ENCODE measurements around the gene CNTNAP2.
"Not testable (repeated sequence)": the region's sequence is repeated elsewhere in the genome, so short reads cannot be mapped to it uniquely, and the experiment has no call there.

CNTNAP2 gene

GRCh38 chr7:147593271-147594057, 1476.9 kb downstream of the CNTNAP2 start:
- DNase-seq: no peak

GRCh38 chr7:147595042-147595441, 1478.4 kb downstream of the CNTNAP2 start:
- no peak for DNase-seq

DNA sequence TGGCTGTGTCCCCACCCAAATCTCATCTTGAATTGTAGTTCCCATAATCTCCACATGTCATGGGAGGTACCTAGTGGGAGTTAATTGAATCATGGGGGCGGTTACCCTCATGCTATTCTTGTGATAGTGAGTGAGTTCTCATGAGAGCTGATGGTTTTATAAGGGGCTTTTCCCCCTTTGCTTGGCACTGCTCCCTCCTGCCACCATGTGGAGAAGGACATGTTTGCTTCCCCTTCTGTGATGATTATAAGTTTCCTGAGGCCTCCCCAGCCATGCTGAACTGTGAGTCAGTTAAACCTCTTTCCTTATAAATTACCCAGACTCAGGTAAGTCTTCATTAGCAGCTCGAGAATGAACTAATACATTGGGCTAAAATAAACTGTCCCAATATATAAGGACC, 1482.1 kb downstream of the CNTNAP2 start:
- DNase-seq: not testable (repeated sequence)

DNA sequence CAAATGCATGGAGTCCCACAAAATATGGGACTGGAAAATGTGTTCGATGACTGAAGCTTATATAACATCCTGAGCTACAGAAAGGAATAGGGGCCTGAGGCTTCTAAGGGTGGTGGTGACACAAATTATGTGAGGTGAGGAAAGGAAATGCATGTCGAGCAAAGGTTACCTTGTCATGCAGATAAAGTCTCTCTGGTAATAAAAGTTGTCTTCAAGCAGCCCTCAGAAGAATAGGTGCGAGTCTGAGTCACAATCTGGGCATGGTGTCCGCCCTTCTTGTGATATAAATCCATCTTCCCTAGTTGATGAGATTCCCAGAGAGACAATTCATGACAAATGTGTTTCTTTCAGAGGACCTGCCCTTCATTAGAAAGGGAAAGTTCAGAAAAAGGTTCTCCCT, 1488.7 kb downstream of the CNTNAP2 start:
- no peak for DNase-seq

DNA sequence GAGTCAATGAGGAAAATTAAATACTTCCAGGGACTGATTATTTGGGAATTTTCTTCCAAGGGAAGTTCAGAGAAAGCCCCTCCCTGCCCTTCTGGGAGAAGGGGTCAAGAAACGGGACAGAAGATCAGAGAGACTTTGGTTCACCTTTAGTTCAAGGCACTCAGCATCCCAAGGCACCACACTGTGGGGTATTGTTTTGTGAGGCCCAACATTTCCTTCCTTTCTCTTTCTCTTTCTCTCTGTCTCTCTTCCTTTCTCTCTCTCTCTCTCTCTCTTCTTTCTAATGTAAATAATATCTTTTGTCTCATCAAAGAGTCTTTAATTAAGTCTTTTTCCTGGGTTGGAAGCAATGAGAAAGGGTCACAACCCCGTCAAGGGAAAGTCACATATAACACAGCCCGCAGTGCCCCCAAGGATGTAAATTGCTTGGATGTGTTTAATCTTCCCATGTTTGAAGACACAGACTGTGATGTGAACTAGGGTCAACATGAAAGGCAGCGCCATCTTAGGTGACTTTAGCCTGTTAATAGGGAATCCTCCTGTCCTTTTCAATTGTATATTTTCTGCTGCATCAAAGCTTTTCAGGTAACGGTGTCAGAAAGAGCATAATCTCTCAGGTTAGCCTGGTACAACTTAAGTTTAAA, 1490.7 kb downstream of the CNTNAP2 start:
- DNase-seq: no peak

- DNase-seq: no peak
Measured at GRCh38 chr7:147611431-147611830, 1494.8 kb downstream of the CNTNAP2 start.

- no peak for DNase-seq
Measured at GRCh38 chr7:147635288-147635687, 1518.7 kb downstream of the CNTNAP2 start.

DNA sequence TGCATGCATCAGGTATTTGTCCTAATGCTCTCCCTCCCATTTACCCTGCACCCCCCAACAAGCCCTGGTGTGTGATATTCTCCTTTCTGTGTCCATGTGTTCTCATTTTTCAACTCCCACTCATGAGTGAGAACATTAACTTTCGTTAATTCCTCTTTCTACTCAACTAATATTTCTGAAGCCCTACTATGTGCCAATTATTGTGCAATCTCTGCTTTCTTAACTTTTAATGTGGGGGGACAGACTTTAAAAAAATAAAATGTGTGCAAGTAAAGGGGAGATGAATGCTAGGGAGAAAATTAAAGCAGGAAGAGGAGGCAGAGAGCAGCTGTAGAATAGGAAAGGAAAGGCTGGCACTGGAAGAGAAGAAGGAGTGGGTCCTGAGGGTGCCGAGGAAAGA, 1520.0 kb downstream of the CNTNAP2 start:
- DNase-seq: no peak

DNA sequence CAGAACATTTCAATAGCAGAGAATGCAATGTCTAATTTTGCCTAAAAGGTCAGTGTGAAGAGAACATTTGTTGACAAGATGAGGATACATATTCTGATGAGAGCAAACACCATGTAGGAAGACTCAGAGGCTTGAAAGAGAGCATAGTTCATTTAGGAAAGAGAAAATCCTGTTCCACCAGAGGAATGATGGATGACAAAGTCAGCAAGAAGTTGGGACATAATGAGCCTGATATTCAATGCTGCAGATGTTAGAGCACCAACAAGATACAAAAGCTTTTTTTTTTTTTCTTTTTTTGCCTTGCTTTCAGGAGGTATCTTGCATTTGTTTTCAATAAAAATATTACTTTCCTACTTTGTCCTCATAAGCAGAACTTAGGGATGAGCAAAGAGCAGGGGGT, 1522.0 kb downstream of the CNTNAP2 start:
- no peak for DNase-seq

DNA sequence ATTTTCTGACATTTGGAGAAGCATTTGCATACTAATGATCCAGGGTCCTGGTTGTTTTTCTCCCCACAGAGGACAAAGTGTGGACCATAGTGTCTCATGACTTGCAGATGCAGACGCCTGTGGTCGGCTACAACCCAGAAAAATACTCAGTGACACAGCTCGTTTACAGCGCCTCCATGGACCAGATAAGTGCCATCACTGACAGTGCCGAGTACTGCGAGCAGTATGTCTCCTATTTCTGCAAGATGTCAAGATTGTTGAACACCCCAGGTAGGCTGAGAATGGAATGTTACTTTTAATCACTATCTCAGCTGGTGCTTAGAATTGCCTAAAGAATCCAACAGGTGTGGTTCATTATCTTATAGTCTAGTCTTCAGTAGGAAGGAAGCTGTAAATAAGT, 1522.4 kb downstream of the CNTNAP2 start:
- no peak for DNase-seq

- DNase-seq: no peak
Measured at GRCh38 chr7:147639751-147640150, 1523.2 kb downstream of the CNTNAP2 start.

DNA sequence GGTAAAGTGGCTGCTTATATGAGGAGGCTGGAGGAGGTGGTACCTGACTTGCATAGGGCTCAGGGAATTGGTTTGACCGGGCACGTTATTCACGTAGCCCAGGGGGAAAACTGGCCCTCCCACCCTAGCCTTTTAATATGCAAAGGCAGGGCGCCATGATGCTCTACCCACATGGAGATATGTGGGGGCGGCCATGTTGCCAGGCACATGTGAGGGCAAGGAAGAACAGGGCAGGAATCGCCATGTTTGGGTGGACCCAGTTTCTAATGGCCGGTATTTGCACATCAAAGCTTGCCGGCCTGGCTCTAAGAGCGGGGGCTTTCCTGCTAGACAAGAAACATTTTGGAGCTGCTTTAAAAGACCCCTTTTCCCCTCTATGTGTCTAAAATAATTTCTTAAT, 1524.2 kb downstream of the CNTNAP2 start:
- no peak for DNase-seq

DNA sequence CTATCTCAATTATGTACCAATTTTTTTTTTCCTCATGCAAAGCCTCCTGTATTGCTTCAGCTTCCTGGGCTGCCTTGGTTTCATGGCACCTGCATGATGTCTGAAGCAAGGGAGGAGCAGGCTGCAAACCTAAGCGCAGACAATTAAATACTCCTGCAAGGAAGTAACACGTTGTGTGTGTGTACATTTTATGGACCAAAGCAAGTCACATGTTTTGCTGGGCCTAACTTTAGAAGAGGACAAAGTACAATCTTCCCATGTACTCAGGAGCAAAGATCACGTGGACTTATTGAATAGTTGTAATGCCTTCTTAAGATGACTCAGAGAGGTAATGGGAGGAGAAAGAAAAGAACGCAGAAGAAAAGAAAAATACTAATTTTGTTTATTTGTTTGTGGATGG, 1530.0 kb downstream of the CNTNAP2 start:
- no peak for DNase-seq

DNA sequence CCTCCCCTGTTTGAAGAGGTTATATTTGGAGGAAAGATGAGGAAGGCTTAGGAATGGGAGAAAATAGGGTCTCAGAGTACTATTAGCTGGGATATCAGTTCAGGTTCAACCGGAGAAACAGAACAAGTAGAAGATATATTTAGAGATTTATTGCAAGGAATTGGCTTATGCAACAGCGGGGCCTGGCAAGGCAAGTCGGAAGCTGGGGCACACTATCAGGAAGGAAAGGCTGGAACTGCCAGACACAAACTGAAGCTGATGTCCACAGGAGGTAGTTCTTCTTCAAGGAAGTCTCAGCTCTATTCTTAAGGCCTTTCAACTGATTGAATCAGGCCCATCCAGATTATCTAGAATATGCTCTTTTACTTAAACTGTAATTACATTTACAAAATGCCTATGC, 1534.4 kb downstream of the CNTNAP2 start:
- no peak for DNase-seq

DNA sequence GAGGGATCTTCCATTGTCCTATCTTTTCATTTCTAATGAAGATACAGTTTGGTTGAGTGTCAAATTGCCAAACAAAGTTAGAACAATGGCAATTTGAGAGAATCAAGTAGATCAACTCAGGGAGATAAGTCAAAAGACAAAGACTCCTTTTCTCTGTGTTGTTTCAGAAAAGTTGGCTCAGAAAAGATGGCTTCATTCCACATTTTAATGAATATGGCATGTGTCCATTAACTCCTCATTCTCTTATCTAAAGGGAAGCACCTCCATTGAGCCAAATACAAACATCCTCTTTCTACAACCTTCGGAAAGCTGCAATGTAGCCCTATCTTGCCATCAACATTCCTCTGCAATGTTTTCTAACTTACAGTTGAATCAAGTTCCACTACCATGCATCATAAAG, 1535.0 kb downstream of the CNTNAP2 start:
- DNase-seq: no peak

- no peak for DNase-seq
Measured at GRCh38 chr7:147653456-147653855, 1536.9 kb downstream of the CNTNAP2 start.

GRCh38 chr7:147658392-147658967, 1541.9 kb downstream of the CNTNAP2 start:
- no peak for DNase-seq

GRCh38 chr7:147659036-147659995, 1542.7 kb downstream of the CNTNAP2 start:
- DNase-seq: no peak

DNA sequence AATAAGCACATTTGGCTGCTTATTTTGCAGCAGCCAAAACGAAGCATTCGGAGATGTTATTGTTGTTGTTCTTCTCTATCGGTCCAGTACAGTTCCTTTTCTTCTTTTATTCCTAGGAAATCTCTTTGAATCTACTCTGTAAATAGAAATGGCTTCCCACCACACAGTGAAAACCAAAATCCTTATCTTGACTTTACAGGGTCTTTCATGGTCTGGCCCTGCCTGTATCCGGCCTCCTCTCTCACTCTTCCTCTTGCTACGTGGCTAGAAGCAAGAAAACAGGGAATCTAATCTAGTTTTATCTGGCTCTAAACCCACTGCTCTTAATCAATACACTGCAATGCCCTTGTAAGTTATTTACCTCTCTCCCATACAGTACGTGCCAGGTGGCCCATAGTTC, 1547.9 kb downstream of the CNTNAP2 start:
- DNase-seq: no peak

- DNase-seq: no peak
Measured at GRCh38 chr7:147670759-147671158, 1554.2 kb downstream of the CNTNAP2 start.

DNA sequence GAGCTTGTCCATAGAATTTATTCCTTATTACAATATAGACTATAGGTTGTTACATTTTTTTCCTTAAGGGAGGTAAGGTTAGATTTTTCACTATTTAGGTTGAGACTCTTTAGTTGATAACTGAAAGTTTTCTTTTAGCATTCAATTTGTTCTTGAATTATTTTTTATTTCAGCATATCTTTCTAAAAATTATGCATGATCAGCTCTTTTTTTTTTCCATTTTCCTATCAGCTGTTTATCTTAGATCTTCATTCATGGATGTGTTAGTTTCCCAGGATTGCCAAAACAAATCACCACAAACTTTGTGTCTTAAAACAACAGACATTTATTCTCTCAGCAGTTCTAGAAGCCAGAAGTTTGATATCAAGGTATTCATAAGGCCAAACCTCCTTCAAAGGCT, 1558.1 kb downstream of the CNTNAP2 start:
- DNase-seq: no peak

DNA sequence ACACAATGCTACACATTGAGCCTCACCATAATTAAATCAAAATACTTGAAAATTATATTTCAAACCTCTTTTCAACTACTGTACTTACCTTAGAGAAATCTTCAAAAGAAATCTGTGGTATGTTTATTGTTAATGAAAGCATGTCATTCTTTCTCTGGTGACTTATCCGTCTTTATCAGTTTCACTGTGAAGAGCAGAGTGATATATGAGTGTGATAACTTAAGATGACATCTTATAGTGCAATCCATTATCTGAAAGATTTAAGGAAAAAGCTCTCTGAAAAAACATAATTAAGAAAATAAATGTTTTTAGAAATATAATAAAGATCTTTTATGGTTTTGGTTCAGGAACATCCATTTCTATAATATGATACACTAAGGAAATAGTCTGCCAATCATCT, 1562.3 kb downstream of the CNTNAP2 start:
- no peak for DNase-seq

DNA sequence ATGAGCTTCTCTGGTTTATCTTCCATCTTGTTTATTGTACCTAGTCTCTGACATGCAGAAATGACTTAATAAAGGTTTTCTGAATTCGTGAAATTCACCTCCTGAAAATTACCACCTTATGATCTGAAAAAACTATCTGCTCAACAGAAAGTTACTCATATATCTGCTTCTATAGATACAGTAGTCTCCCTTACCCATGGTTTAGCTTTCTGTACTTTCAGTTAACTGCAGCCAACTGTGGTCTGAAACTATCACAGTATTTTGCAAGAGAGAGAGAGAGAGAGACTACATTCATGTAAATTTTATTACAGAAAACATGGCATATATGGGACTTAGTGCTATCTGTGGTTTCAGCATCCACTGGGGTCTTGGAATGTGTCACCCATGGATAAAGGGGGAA, 1564.9 kb downstream of the CNTNAP2 start:
- DNase-seq: no peak
